ENCODE results near the gene SELENOT. TPM values are rescaled to one million over a fixed set of nuclear protein-coding genes. Genes with fewer than 3 reads are reported as not detected.

SELENOT gene
- total and polyA plus RNA-seq, 2 donors (not counting 1 experiment from before 2014, with no cell fraction given) = 130 to 347 TPM

- DNase-seq (ENCODE audit: low read depth in 2 of 2) = no peak
- Histone ChIP-seq H3K9me3 (ENCODE audit: control insufficient read depth, insufficient read depth, low read depth, low read length) (no peaks in the 10 kb centered on the region), H3K4me2 (ENCODE audit: extremely low read depth, insufficient read depth, low read length) (no peak overlapping the region), H3K27ac (ENCODE audit: insufficient read depth, low read length) (no peak overlapping the region), H4K20me1 (ENCODE audit: control insufficient read depth, extremely low read depth, insufficient read depth, low read length) (no peaks in the 10 kb centered on the region), H2AFZ (ENCODE audit: low read length) (no peak overlapping the region), H3K79me2 (ENCODE audit: control insufficient read depth, insufficient read depth, low read length) (no peaks in the 10 kb centered on the region), H3K36me3 (ENCODE audit: control insufficient read depth, insufficient read depth, low read length) (no peaks in the 10 kb centered on the region), H3K4me3 (replicated peaks in 1 of 4; ENCODE audit: control extremely low read depth in 1 of 4, insufficient read depth in 1 of 4, low read depth in 3 of 4, low read length in 4 of 4) (no peak overlapping the region), H3K27me3 (ENCODE audit: control insufficient read depth, insufficient read depth, low read length) (no peaks in the 10 kb centered on the region), H3K9ac (ENCODE audit: insufficient read depth, low read length) (no peak overlapping the region), H3K4me1 (ENCODE audit: control insufficient read depth, extremely low read depth, insufficient read depth, low read length) (no peaks in the 10 kb centered on the region)
- TF ChIP-seq EZH2 (IDR thresholded peaks at IDR 0.05; ENCODE audit: low read length, missing control alignments) (no peak), CTCF (conservative IDR thresholded peaks at IDR 0.05 in 1 of 2, IDR thresholded peaks at IDR 0.05 in 1 of 2; ENCODE audit: low read depth in 1 of 2, low read length in 2 of 2) (no peak)
Observed at GRCh38 chr3:150636258-150636657, 33.1 kb downstream of the SELENOT start.

GRCh38 chr3:150639262-150639661 is 36.1 kb downstream of the SELENOT start:
- DNase-seq (ENCODE audit: low read depth in 2 of 2) = peak in 1 of 2 donors; percentile 21
- no peaks in the 10 kb centered on the region for H3K79me2 ChIP-seq (ENCODE audit: control insufficient read depth, insufficient read depth, low read length)
- no peaks in the 10 kb centered on the region for H4K20me1 ChIP-seq (ENCODE audit: control insufficient read depth, extremely low read depth, insufficient read depth, low read length)
- TF ChIP-seq CTCF (conservative IDR thresholded peaks at IDR 0.05 in 1 of 2, IDR thresholded peaks at IDR 0.05 in 1 of 2; ENCODE audit: low read depth in 1 of 2, low read length in 2 of 2) (no peak), EZH2 (IDR thresholded peaks at IDR 0.05; ENCODE audit: low read length, missing control alignments) (no peak)
- no peak overlapping the region for H3K27ac ChIP-seq (ENCODE audit: insufficient read depth, low read length)
- H3K9ac ChIP-seq (ENCODE audit: insufficient read depth, low read length) = no peak overlapping the region
- H3K9me3 ChIP-seq (ENCODE audit: control insufficient read depth, insufficient read depth, low read depth, low read length) = no peaks in the 10 kb centered on the region
- no peaks in the 10 kb centered on the region for H3K4me1 ChIP-seq (ENCODE audit: control insufficient read depth, extremely low read depth, insufficient read depth, low read length)
- H3K27me3 ChIP-seq (ENCODE audit: control insufficient read depth, insufficient read depth, low read length) = no peaks in the 10 kb centered on the region
- H3K4me2 ChIP-seq (ENCODE audit: extremely low read depth, insufficient read depth, low read length) = no peak overlapping the region
- no peak overlapping the region for H2AFZ ChIP-seq (ENCODE audit: low read length)
- H3K36me3 ChIP-seq (ENCODE audit: control insufficient read depth, insufficient read depth, low read length) = no peaks in the 10 kb centered on the region
- no peak overlapping the region for H3K4me3 ChIP-seq (replicated peaks in 1 of 4; ENCODE audit: control extremely low read depth in 1 of 4, insufficient read depth in 1 of 4, low read depth in 3 of 4, low read length in 4 of 4)

DNA sequence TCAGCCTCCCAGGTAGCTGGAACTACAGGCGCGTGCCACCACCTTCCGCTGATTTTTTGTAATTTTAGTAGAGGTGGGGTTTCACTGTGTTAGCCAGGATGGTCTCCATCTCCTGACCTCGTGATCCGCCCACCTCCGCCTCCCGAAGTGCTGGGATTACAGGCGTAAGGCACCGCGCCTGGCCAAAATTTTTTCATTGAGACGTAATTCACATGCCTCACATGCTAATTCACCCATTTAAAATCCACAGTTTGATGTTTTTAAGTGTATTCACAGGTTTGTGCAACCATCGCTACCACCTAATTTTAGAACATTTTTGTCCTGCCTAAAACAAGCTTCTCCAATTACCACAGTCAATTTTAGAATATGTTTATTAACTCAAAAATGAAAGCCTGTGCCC is 37.1 kb downstream of the SELENOT start:
- no peaks in the 10 kb centered on the region for H3K4me1 ChIP-seq (ENCODE audit: control insufficient read depth, extremely low read depth, insufficient read depth, low read length)
- H3K9ac ChIP-seq (ENCODE audit: insufficient read depth, low read length) = no peak overlapping the region
- no peaks in the 10 kb centered on the region for H3K79me2 ChIP-seq (ENCODE audit: control insufficient read depth, insufficient read depth, low read length)
- H4K20me1 ChIP-seq (ENCODE audit: control insufficient read depth, extremely low read depth, insufficient read depth, low read length) = no peaks in the 10 kb centered on the region
- H3K9me3 ChIP-seq (ENCODE audit: control insufficient read depth, insufficient read depth, low read depth, low read length) = no peaks in the 10 kb centered on the region
- H3K4me3 ChIP-seq (replicated peaks in 1 of 4; ENCODE audit: control extremely low read depth in 1 of 4, insufficient read depth in 1 of 4, low read depth in 3 of 4, low read length in 4 of 4) = no peak overlapping the region
- DNase-seq (ENCODE audit: low read depth in 2 of 2) = no peak
- no peak overlapping the region for H3K27ac ChIP-seq (ENCODE audit: insufficient read depth, low read length)
- no peak overlapping the region for H2AFZ ChIP-seq (ENCODE audit: low read length)
- no peaks in the 10 kb centered on the region for H3K27me3 ChIP-seq (ENCODE audit: control insufficient read depth, insufficient read depth, low read length)
- H3K4me2 ChIP-seq (ENCODE audit: extremely low read depth, insufficient read depth, low read length) = no peak overlapping the region
- no peaks in the 10 kb centered on the region for H3K36me3 ChIP-seq (ENCODE audit: control insufficient read depth, insufficient read depth, low read length)
- TF ChIP-seq EZH2 (IDR thresholded peaks at IDR 0.05; ENCODE audit: low read length, missing control alignments) (no peak), CTCF (conservative IDR thresholded peaks at IDR 0.05 in 1 of 2, IDR thresholded peaks at IDR 0.05 in 1 of 2; ENCODE audit: low read depth in 1 of 2, low read length in 2 of 2) (no peak)
